Mammary epithelial cell (primary cell): ENCODE data around the gene PAGR1.

Experiments
- EZH2 ChIP-seq: IDR thresholded peaks from 2 replicates; pipeline ENCODE4 v1.6.1; 2012; ENCODE audit warnings: low read length, inconsistent platforms, borderline replicate concordance
- TF ChIP-seq, protein P1 (sequence below), 2 donors: IDR thresholded peaks in 1 of 2; conservative IDR thresholded peaks in 1 of 2; 2 replicates each; pipeline ENCODE4 v1.5.1; 2011 to 2012; ENCODE audit warnings: inconsistent platforms in 2 of 2, low read length in 2 of 2, mild to moderate bottlenecking in 2 of 2, control low read depth in 1 of 2, low read depth in 1 of 2; ENCODE audit not compliant: insufficient read depth in 1 of 2; ENCODE audit errors: extremely low read depth in 1 of 2

DNA sequence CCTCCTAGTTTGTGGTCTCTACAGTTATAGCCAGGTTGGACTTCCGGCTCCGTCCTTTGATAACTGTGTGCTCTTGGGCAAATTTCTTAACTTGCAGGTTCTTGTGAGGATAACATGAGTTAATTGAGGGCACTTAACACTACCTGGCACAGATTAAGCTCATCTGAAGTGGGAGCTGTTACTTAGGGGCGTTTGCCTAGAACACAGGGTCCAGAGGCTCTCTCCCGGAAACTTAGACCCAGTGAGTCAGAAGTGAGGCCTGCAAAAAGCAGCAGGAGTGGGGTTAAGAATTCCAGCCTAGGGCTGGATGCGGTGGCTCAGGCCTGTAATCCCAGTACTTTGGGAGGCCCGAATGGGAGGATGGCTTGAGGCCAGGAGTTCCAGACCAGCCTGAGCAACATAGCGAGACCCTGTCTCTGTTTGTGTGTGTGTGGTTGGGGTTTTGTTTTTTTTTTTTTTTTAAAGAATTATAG is 5.7 kb downstream of the PAGR1 start:
- TF ChIP-seq, protein P1, sequence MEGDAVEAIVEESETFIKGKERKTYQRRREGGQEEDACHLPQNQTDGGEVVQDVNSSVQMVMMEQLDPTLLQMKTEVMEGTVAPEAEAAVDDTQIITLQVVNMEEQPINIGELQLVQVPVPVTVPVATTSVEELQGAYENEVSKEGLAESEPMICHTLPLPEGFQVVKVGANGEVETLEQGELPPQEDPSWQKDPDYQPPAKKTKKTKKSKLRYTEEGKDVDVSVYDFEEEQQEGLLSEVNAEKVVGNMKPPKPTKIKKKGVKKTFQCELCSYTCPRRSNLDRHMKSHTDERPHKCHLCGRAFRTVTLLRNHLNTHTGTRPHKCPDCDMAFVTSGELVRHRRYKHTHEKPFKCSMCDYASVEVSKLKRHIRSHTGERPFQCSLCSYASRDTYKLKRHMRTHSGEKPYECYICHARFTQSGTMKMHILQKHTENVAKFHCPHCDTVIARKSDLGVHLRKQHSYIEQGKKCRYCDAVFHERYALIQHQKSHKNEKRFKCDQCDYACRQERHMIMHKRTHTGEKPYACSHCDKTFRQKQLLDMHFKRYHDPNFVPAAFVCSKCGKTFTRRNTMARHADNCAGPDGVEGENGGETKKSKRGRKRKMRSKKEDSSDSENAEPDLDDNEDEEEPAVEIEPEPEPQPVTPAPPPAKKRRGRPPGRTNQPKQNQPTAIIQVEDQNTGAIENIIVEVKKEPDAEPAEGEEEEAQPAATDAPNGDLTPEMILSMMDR (conservative IDR thresholded peaks at IDR 0.05 in 1 of 2, IDR thresholded peaks at IDR 0.05 in 1 of 2; ENCODE audit: extremely low read depth in 1 of 2, insufficient read depth in 1 of 2, low read depth in 1 of 2, low read length in 2 of 2), result no peak
- no peak for TF ChIP-seq EZH2
